H9 (cell line): ENCODE measurements around the gene IVNS1ABP. TPM values are rescaled to one million over a fixed set of nuclear protein-coding genes. Genes with fewer than 3 reads are reported as not detected.

Experiments
- DNase-seq: peaks from one replicate; pipeline ENCODE4 v3.0.0-alpha.2; 2017
- H2AFZ ChIP-seq: one replicate; pipeline ENCODE4 v1.6.1; 2013; ENCODE audit warnings: mild to moderate bottlenecking, low read length, control low read depth, moderate library complexity
- H2AK5ac ChIP-seq: 2 replicates; pipeline ENCODE4 v1.6.1; 2013; ENCODE audit warnings: low read length, control low read depth, mixed read lengths; ENCODE audit not compliant: insufficient read length
- H2BK120ac ChIP-seq: one replicate; pipeline ENCODE4 v1.6.1; 2013; ENCODE audit warnings: low read depth, mild to moderate bottlenecking, low read length, control low read depth, inconsistent platforms; ENCODE audit not compliant: poor library complexity, severe bottlenecking
- H2BK12ac ChIP-seq: 2 replicates; pipeline ENCODE4 v1.6.1; 2013; ENCODE audit warnings: low read length, control low read depth, mixed read lengths, low read depth; ENCODE audit not compliant: insufficient read length
- H2BK15ac ChIP-seq: 2 replicates; pipeline ENCODE4 v1.6.1; 2013; ENCODE audit warnings: low read depth, low read length, control low read depth
- H2BK20ac ChIP-seq: one replicate; pipeline ENCODE4 v1.6.1; 2013; ENCODE audit warnings: low read depth, mild to moderate bottlenecking, low read length, control low read depth, inconsistent platforms; ENCODE audit not compliant: poor library complexity, severe bottlenecking
- H2BK5ac ChIP-seq: 2 replicates; pipeline ENCODE4 v1.6.1; 2013; ENCODE audit warnings: low read length, control low read depth, mixed read lengths; ENCODE audit not compliant: insufficient read length
- H3K14ac ChIP-seq: 2 replicates; pipeline ENCODE4 v1.6.1; 2013; ENCODE audit warnings: low read length, control low read depth; ENCODE audit not compliant: insufficient read depth
- H3K18ac ChIP-seq: 2 replicates; pipeline ENCODE4 v1.6.1; 2013; ENCODE audit warnings: low read depth, mild to moderate bottlenecking, mixed read lengths, low read length, control low read depth; ENCODE audit not compliant: insufficient read length
- H3K23ac ChIP-seq: 2 replicates; pipeline ENCODE4 v1.6.1; 2013; ENCODE audit warnings: low read length, control low read depth, mixed read lengths, low read depth; ENCODE audit not compliant: insufficient read length
- H3K23me2 ChIP-seq: 2 replicates; pipeline ENCODE4 v1.6.1; 2013; ENCODE audit warnings: low read depth, mild to moderate bottlenecking, mixed read lengths, low read length, control low read depth; ENCODE audit not compliant: insufficient read length, poor library complexity, severe bottlenecking
- H3K27ac ChIP-seq: 2 replicates; pipeline ENCODE4 v1.5.1; 2013; ENCODE audit warnings: low read length, control low read depth, mixed read lengths, low read depth; ENCODE audit not compliant: insufficient read length
- H3K27me3 ChIP-seq: 2 replicates; pipeline ENCODE4 v1.6.1; 2013; ENCODE audit warnings: low read length, control low read depth, inconsistent platforms; ENCODE audit not compliant: insufficient read depth
- H3K4ac ChIP-seq: 2 replicates; pipeline ENCODE4 v1.6.1; 2013; ENCODE audit warnings: low read depth, mild to moderate bottlenecking, control low read depth, inconsistent platforms, low read length, moderate library complexity
- H3K4me1 ChIP-seq: 2 replicates; pipeline ENCODE4 v1.6.1; 2013; ENCODE audit warnings: low read length, control low read depth, inconsistent platforms; ENCODE audit not compliant: insufficient read depth
- H3K4me2 ChIP-seq: 2 replicates; pipeline ENCODE4 v1.6.1; 2013; ENCODE audit warnings: low read length, control low read depth, mixed read lengths; ENCODE audit not compliant: insufficient read length, insufficient read depth
- H3K56ac ChIP-seq: 2 replicates; pipeline ENCODE4 v1.6.1; 2013; ENCODE audit warnings: low read depth, mild to moderate bottlenecking, mixed read lengths, low read length, control low read depth; ENCODE audit not compliant: insufficient read length
- H3K79me1 ChIP-seq: 2 replicates; pipeline ENCODE4 v1.6.1; 2013; ENCODE audit warnings: low read depth, mild to moderate bottlenecking, moderate library complexity, low read length, control low read depth, inconsistent platforms; ENCODE audit not compliant: insufficient read depth, poor library complexity, severe bottlenecking
- H3K79me2 ChIP-seq: 2 replicates; pipeline ENCODE4 v1.6.1; 2013; ENCODE audit warnings: low read length, control low read depth, inconsistent platforms; ENCODE audit not compliant: insufficient read depth
- H3K9ac ChIP-seq: 2 replicates; pipeline ENCODE4 v1.6.1; 2013; ENCODE audit warnings: low read length, control low read depth, mixed read lengths; ENCODE audit not compliant: insufficient read length; ENCODE audit errors: extremely low read depth
- H3K9me3 ChIP-seq: one replicate; pipeline ENCODE4 v1.6.1; 2013; ENCODE audit warnings: low read depth, low read length, inconsistent platforms; ENCODE audit not compliant: control insufficient read depth
- H3T11ph ChIP-seq: one replicate; pipeline ENCODE4 v1.6.1; 2013; ENCODE audit warnings: mild to moderate bottlenecking, low read length, control low read depth, inconsistent platforms
- H4K20me1 ChIP-seq: one replicate; pipeline ENCODE4 v1.6.1; 2013; ENCODE audit not compliant: control insufficient read depth, insufficient read length, insufficient read depth
- H4K5ac ChIP-seq: 2 replicates; pipeline ENCODE4 v1.6.1; 2013; ENCODE audit warnings: low read depth, mild to moderate bottlenecking, mixed read lengths, low read length, control low read depth; ENCODE audit not compliant: insufficient read length
- H4K8ac ChIP-seq: replicated peaks from 2 replicates; pipeline ENCODE4 v1.6.1; 2013; ENCODE audit warnings: low read length, control low read depth, mixed read lengths, low read depth; ENCODE audit not compliant: insufficient read length
- H4K91ac ChIP-seq: 2 replicates; pipeline ENCODE4 v1.6.1; 2013; ENCODE audit warnings: low read depth, mild to moderate bottlenecking, moderate library complexity, mixed read lengths, low read length, control low read depth; ENCODE audit not compliant: insufficient read length
- H3K27ac Mint-ChIP-seq, 3 experiments: 2 replicates in 2 of 3; 3 replicates in 1 of 3; pipeline ENCODE4 v1.8.0; 2020 to 2021; ENCODE audit warnings: mixed read lengths in 3 of 3, mild to moderate bottlenecking in 1 of 3, moderate library complexity in 1 of 3
- H3K27me3 Mint-ChIP-seq: 2 replicates; pipeline ENCODE4 v1.8.0; 2021; ENCODE audit warnings: low read depth, mild to moderate bottlenecking, moderate library complexity, mixed read lengths
- H3K36me3 Mint-ChIP-seq, 3 experiments: 2 replicates in 2 of 3; 3 replicates in 1 of 3; pipeline ENCODE4 v1.8.0; 2020 to 2021; ENCODE audit warnings: low read depth in 3 of 3, mixed read lengths in 3 of 3; ENCODE audit not compliant: insufficient read depth in 1 of 3
- H3K4me1 Mint-ChIP-seq, 2 experiments: 2 replicates each; pipeline ENCODE4 v1.8.0; 2020; ENCODE audit warnings: mixed read lengths in 2 of 2
- H3K4me3 Mint-ChIP-seq, 2 experiments: 2 replicates in 1 of 2; 3 replicates in 1 of 2; pipeline ENCODE4 v1.8.0; 2020 to 2021; ENCODE audit warnings: mild to moderate bottlenecking in 2 of 2, mixed read lengths in 2 of 2, moderate library complexity in 1 of 2
- H3K9me3 Mint-ChIP-seq, 2 experiments: 2 replicates in 1 of 2; 3 replicates in 1 of 2; pipeline ENCODE4 v1.8.0; 2020; ENCODE audit warnings: mild to moderate bottlenecking in 2 of 2, mixed read lengths in 2 of 2, moderate library complexity in 1 of 2
- CTCF ChIP-seq: fragments of 200-600 bp; sonication (generic); conservative IDR thresholded peaks from 3 replicates; pipeline ENCODE4 v1.8.0; 2021; ENCODE audit warnings: antibody characterized with exemption, mild to moderate bottlenecking
- WGBS: extraction: QIAGEN DNeasy Blood & Tissue Kit; methylation state at CpG from one replicate; pipeline ENCODE4 v1.1.7; 2013; ENCODE audit warnings: missing lambda C conversion rate, low lambda C conversion rate, mixed read lengths; ENCODE audit not compliant: insufficient read length; ENCODE audit errors: extremely low coverage; 5-methylcytosine and 5-hydroxymethylcytosine counted together
- total RNA-seq: library from RNA; stranded (reverse); gene quantifications from 2 replicates; pipeline ENCODE4 v1.2.1, GENCODE V29; 2021

The IVNS1ABP gene
- total RNA-seq, 1 experiment from 2014 or later = 110 TPM

- Histone ChIP-seq H4K20me1 (no peaks in the 10 kb centered on the region), H3K79me1 (no peaks in the 10 kb centered on the region), H2AK5ac (no peak overlapping the region), H2BK12ac (no peak overlapping the region), H4K5ac (no peak overlapping the region), H3K4me1 (no peaks in the 10 kb centered on the region), H2BK15ac (no peak overlapping the region), H3K14ac (no peak overlapping the region), H4K91ac (no peak overlapping the region), H2BK120ac (no peak overlapping the region), H3K9ac (no peak overlapping the region), H3K18ac (no peak overlapping the region), H3K4ac (no peak overlapping the region), H3K23ac (no peak overlapping the region), H3T11ph (no peak overlapping the region), H3K9me3 (no peaks in the 10 kb centered on the region), H2BK5ac (no peak overlapping the region), H3K79me2 (no peaks in the 10 kb centered on the region), H3K56ac (no peak overlapping the region), H3K23me2 (no peaks in the 10 kb centered on the region), H2BK20ac (no peak overlapping the region), H3K27me3 (no peaks in the 10 kb centered on the region), H3K4me2 (no peak overlapping the region), H4K8ac (no peak overlapping the region), H3K27ac (no peak overlapping the region), H2AFZ (no peak overlapping the region)
- H3K27ac Mint-ChIP-seq = no peak overlapping the region
- no peaks in the 10 kb centered on the region for H3K4me1 Mint-ChIP-seq
- H3K4me3 Mint-ChIP-seq = no peak overlapping the region
- no peak for DNase-seq
- no CpG with 5 or more reads among the region's 1 CpG for WGBS
- H3K9me3 Mint-ChIP-seq = no peaks in the 10 kb centered on the region
- TF ChIP-seq CTCF = no peak
- H3K27me3 Mint-ChIP-seq = no peaks in the 10 kb centered on the region
- H3K36me3 Mint-ChIP-seq = no peaks in the 10 kb centered on the region
Measured at GRCh38 chr1:185263780-185264179, 53.3 kb downstream of the IVNS1ABP start.
